Heart left ventricle (tissue), 16 donors: ENCODE results near the gene CPNE7. TPM values are rescaled to one million over a fixed set of nuclear protein-coding genes. Genes with fewer than 3 reads are reported as not detected.

Source experiments
- ATAC-seq, 4 donors: fragments of 200-7000 bp; cut with Tn5 transposase; one replicate each; pipeline ENCODE4 v1.9.1; 2020 to 2022; ENCODE audit warnings: moderate library complexity in 4 of 4, mild to moderate bottlenecking in 3 of 4, moderate number of reproducible peaks in 1 of 4
- DNase-seq, 5 donors: peaks; one replicate each; pipeline ENCODE4 v3.0.0-alpha.2; 2020
- H3K27ac ChIP-seq, 12 donors: fragments of 200-600 bp; sonication (generic) in 4 of 12; one replicate each; pipeline versions ENCODE4 v1.5.0 to v1.8.0; 2016 to 2022; ENCODE audit warnings: mild to moderate bottlenecking in 2 of 12
- H3K27me3 ChIP-seq, 9 donors: fragments of 200-600 bp; sonication (generic) in 2 of 9; one replicate each; pipeline versions ENCODE4 v1.5.1 to v1.8.0; 2016 to 2022; ENCODE audit warnings: mild to moderate bottlenecking in 3 of 9
- H3K36me3 ChIP-seq, 9 donors: fragments of 200-600 bp; sonication (generic) in 2 of 9; one replicate each; pipeline versions ENCODE4 v1.5.0 to v1.8.0; 2018 to 2022; ENCODE audit warnings: mild to moderate bottlenecking in 2 of 9
- H3K4me1 ChIP-seq, 12 donors: fragments of 200-600 bp; sonication (generic) in 4 of 12; one replicate each; pipeline versions ENCODE4 v1.5.0 to v1.8.0; 2016 to 2022; ENCODE audit warnings: mild to moderate bottlenecking in 3 of 12
- H3K4me3 ChIP-seq, 12 donors: fragments of 200-600 bp; sonication (generic) in 4 of 12; one replicate each; pipeline versions ENCODE4 v1.5.0 to v1.8.0; 2017 to 2022; ENCODE audit warnings: mild to moderate bottlenecking in 9 of 12, moderate library complexity in 4 of 12
- H3K9me3 ChIP-seq, 12 donors: fragments of 200-600 bp; sonication (generic) in 4 of 12; one replicate each; pipeline versions ENCODE4 v1.5.0 to v1.8.0; 2016 to 2022; ENCODE audit warnings: mild to moderate bottlenecking in 1 of 12
- POLR2A ChIP-seq, 2 donors: fragments of 450-650 bp; IDR thresholded peaks; one replicate each; pipeline ENCODE4 v1.6.1; 2017; ENCODE audit warnings: antibody characterized with exemption in 2 of 2, mild to moderate bottlenecking in 2 of 2, moderate library complexity in 2 of 2
- WGBS, 4 donors: extraction: QIAGEN DNeasy Blood & Tissue Kit in 2 of 4; methylation state at CpG; one replicate each; pipeline versions ENCODE4 v1.1.5 to v1.1.7; 2013 to 2018; 5-methylcytosine and 5-hydroxymethylcytosine counted together
- intact Hi-C, 10 donors: fragments of 100-400 bp; cut with DNase I; formaldehyde crosslinking; loops; one replicate each; pipeline versions ENCODE4 v1.11.1 to v1.14.2; 2022
- polyA plus RNA-seq, 2 donors: library from polyadenylated mRNA; stranded (reverse); fragments of 200-250 nt; gene quantifications; one replicate each; pipeline ENCODE4 v1.2.3, GENCODE V29; 2013
- total RNA-seq, 9 donors: library from RNA; depleted of rRNA in 2 of 9; stranded (reverse); fragments of >200 nt in 2 of 9; fragmentation: NEBNext Ultra II Directional in 3 of 9; extraction: Animal tissue kit (Norgen Biotek cat#: 25700) in 3 of 9; gene quantifications; one replicate each; pipeline versions ENCODE4 v1.1.0 to v1.2.4, GENCODE V29; 2016 to 2023
- TF ChIP-seq, protein P1 (sequence below), 12 donors: fragments of 200-600 bp; sonication (generic) in 4 of 12; IDR thresholded peaks; one replicate each; pipeline versions ENCODE4 v1.5.0 to v1.8.0; 2018 to 2022; ENCODE audit warnings: antibody characterized with exemption in 12 of 12, mild to moderate bottlenecking in 5 of 12
- donor health status: ischemic (EF 13 %, LVEDD 7.1; RV severe dilation, severe dysfunction).
- donor health status: healthy with polysubstance abuse.
- donor health status: DM: no; HTN: yes; CAD: no.
- donor health status: DM: no; HTN: no; CAD: no.
- donor health status: ischemic (EF 25% LVEDD 6.9; RV normal size, moderate dysfunction).
- donor health status: ischemic (EF 25% LVEDD 5.7; RV mildly dilated, moderate dysfunction).
- donor health status: healthy.
- donor health status: DM: yes; HTN: yes; CAD: no.
- donor health status: ischemic (EF 35%, LVEDD 5.7; RV mildly dilated, moderate dysfunction).
- donor health status: nonischemic (EF 11% LVEDD 7.7; RV severe dilation, severe dysfunction).
- donor health status: DM: yes; HTN: yes; CAD: no.
- donor health status: PGD.
- donor health status: ischemic (EF 29% LVEDD 5.4; RV normal size, mild dysfunction).
- donor health status: nonischemic (EF 23%, LVEDD 6.1; RV moderate dilation, normal function).

Gene CPNE7
- total and polyA plus RNA-seq, 11 donors: 0.20 to 0.50 TPM; not detected in 9

- WGBS, 4 donors: 22 to 43% (median 28%) methylated on average over 15 to 17 of the region's 17 CpGs
- Histone ChIP-seq H3K4me3 (no peak overlapping the region), H3K36me3 (no peaks in the 10 kb centered on the region), H3K27me3 (peaks cover 0 to 39% (median 4%) of the 10 kb centered on the region in 9 donors), H3K9me3 (no peaks in the 10 kb centered on the region), H3K27ac (no peak overlapping the region), H3K4me1 (peaks cover 0 to 6% (median 0%) of the 10 kb centered on the region in 12 donors)
- TF ChIP-seq, protein P1, sequence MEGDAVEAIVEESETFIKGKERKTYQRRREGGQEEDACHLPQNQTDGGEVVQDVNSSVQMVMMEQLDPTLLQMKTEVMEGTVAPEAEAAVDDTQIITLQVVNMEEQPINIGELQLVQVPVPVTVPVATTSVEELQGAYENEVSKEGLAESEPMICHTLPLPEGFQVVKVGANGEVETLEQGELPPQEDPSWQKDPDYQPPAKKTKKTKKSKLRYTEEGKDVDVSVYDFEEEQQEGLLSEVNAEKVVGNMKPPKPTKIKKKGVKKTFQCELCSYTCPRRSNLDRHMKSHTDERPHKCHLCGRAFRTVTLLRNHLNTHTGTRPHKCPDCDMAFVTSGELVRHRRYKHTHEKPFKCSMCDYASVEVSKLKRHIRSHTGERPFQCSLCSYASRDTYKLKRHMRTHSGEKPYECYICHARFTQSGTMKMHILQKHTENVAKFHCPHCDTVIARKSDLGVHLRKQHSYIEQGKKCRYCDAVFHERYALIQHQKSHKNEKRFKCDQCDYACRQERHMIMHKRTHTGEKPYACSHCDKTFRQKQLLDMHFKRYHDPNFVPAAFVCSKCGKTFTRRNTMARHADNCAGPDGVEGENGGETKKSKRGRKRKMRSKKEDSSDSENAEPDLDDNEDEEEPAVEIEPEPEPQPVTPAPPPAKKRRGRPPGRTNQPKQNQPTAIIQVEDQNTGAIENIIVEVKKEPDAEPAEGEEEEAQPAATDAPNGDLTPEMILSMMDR (IDR thresholded peaks at IDR 0.05): peak; percentile 22 to 64 (median 52)
- no peak for TF ChIP-seq POLR2A (IDR thresholded peaks at IDR 0.05)
- intact Hi-C loops: no loop called here
- no peak for ATAC-seq
- no peak for DNase-seq
These were observed 40.1 kb downstream of the CPNE7 start for GRCh38 chr16:89615596-89616090.

GRCh38 chr16:89616623-89617022 is 41.1 kb downstream of the CPNE7 start:
- TF ChIP-seq POLR2A (IDR thresholded peaks at IDR 0.05): no peak
- TF ChIP-seq, protein P1 (IDR thresholded peaks at IDR 0.05): no peak
- intact Hi-C loops: no loop called here
- peak in 1 of 4 donors; percentile 49 for ATAC-seq
- Histone ChIP-seq H3K9me3 (no peaks in the 10 kb centered on the region), H3K27me3 (peaks cover 0 to 39% (median 4%) of the 10 kb centered on the region in 9 donors), H3K4me1 (peaks cover 0 to 6% (median 0%) of the 10 kb centered on the region in 12 donors), H3K4me3 (no peak overlapping the region), H3K36me3 (no peaks in the 10 kb centered on the region), H3K27ac (peak overlapping the region in 1 of 12 donors; percentile 20)
- no peak for DNase-seq
- 58 to 72% (median 64%) methylated on average over 20 of the region's 20 CpGs for WGBS, 4 donors

DNA sequence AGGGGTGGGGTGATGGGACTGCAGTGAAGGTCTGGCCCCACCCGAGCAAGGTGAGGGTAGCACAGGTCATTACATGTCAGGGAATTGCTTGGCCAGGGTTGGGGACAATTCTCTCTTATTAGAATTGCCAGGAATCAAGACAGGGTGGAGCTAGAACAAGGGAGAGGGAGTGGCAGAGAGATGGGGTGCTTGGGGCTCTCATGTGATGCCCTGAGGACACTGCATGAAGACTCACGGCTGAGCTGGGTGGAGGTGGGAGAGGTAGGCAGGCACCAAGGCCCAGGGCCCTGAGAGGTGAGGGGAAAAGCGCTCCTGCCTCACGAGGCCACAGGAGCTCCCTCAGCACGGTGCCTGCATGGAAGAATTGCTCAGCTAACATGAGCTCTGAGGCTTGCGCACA is 41.5 kb downstream of the CPNE7 start:
- Histone ChIP-seq H3K27me3 (peaks cover 0 to 42% (median 4%) of the 10 kb centered on the region in 9 donors), H3K4me1 (peaks cover 0 to 6% (median 0%) of the 10 kb centered on the region in 12 donors), H3K9me3 (no peaks in the 10 kb centered on the region), H3K36me3 (no peaks in the 10 kb centered on the region), H3K27ac (peak overlapping the region in 1 of 12 donors; percentile 20), H3K4me3 (no peak overlapping the region)
- TF ChIP-seq, protein P1 (IDR thresholded peaks at IDR 0.05): no peak
- TF ChIP-seq POLR2A (IDR thresholded peaks at IDR 0.05): no peak
- intact Hi-C loops: no loop called here
- WGBS, 4 donors: 48 to 61% (median 59%) methylated on average over 6 of the region's 6 CpGs
- ATAC-seq (no peak), DNase-seq (no peak)

DNA sequence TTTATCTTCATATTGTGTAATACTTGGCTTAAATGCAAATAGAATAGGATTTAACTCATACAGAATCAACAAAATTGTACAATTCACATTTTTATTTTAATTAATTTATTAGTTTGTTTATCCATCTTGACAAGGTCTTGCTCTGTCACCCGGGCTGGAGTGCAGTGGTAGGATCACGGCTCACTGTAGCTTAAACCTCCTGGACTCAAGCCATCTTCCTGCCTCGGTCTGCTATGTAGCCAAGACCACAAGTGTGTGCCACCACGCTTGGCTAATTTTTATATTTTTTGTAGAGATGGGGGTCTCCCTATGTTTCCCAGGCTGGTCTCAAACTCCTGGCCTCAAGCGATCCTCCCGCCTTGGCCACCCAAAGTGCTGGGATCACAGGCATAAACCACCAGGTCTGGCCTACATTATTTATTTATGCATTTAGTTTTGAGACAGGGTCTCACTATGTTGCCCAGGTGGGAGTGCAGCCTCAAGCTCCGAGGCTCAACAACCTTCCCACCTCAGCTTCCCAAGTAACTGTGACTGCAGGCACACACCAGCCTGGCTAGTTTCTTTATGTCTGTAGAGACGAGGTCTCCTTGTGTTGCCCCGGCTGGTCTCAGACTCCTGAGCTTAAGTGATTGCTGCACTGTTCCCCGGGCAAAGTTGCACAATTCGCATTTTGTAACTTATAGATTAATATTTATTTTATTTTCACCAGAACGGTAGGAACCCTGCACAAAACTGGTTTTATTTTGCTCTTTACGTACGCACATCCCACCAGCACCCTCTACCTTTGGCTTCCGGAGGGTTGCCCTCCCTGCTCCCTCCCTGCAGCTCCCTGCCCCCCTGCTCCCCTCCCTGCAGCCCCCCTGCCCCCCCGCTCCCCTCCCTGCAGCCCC is 42.8 kb downstream of the CPNE7 start:
- ATAC-seq (no peak), DNase-seq (no peak)
- Histone ChIP-seq H3K27ac (no peak overlapping the region), H3K9me3 (no peaks in the 10 kb centered on the region), H3K4me1 (peaks cover 0 to 11% (median 0%) of the 10 kb centered on the region in 12 donors), H3K27me3 (peaks cover 0 to 39% (median 6%) of the 10 kb centered on the region in 9 donors), H3K36me3 (no peaks in the 10 kb centered on the region), H3K4me3 (no peak overlapping the region)
- intact Hi-C loops: no loop called here
- TF ChIP-seq, protein P1 (IDR thresholded peaks at IDR 0.05): no peak
- TF ChIP-seq POLR2A (IDR thresholded peaks at IDR 0.05): no peak
- 63 to 74% (median 70%) methylated on average over 16 of the region's 16 CpGs for WGBS, 4 donors
